IMR-90 (cell line): ENCODE results near the gene ADCY1. TPM values are rescaled to one million over a fixed set of nuclear protein-coding genes. Genes with fewer than 3 reads are reported as not detected.

Source experiments
- ATAC-seq: fragments of 200-7000 bp; cut with Tn5 transposase; 2 replicates; pipeline ENCODE4 v1.9.1; 2020; ENCODE audit warnings: low read depth, mild to moderate bottlenecking, moderate library complexity
- BruUV-seq: library from RNA; stranded (reverse); fragments of 400-500 nt; replicated peaks from 2 replicates; lab custom pipeline; 2021; lab: Mats Ljungman, UMichigan
- CTCF ChIA-PET: fragments of 300-600 bp; formaldehyde crosslinking; extraction: SDS; loops from one replicate; lab custom pipeline; 2021; ENCODE audit warnings: antibody characterized with exemption; lab: Yijun Ruan, JAX
- POLR2A ChIA-PET: fragments of 300-600 bp; sonication (Branson Sonifier 250); formaldehyde crosslinking; loops from one replicate; lab custom pipeline; 2022; ENCODE audit warnings: antibody characterized with exemption; ENCODE audit not compliant: unreplicated experiment; lab: Charles Lee
- DNase-seq: peaks from one replicate; pipeline ENCODE4 v3.0.0; 2013
- H2AFZ ChIP-seq: replicated peaks from 2 replicates; pipeline ENCODE3; 2013; ENCODE audit warnings: low read length, mild to moderate bottlenecking; ENCODE audit not compliant: poor library complexity
- H2AK5ac ChIP-seq: 2 replicates; pipeline ENCODE4 v1.6.1; 2013; ENCODE audit warnings: low read depth, low read length, inconsistent platforms
- H2AK9ac ChIP-seq: replicated peaks from 2 replicates; pipeline ENCODE3; 2013; ENCODE audit warnings: mild to moderate bottlenecking, low read depth, low read length, moderate library complexity; ENCODE audit not compliant: poor library complexity
- H2BK120ac ChIP-seq: 2 replicates; pipeline ENCODE4 v1.6.1; 2013; ENCODE audit warnings: low read depth, low read length, inconsistent platforms
- H2BK15ac ChIP-seq: 3 replicates; pipeline ENCODE4 v1.6.1; 2013; ENCODE audit warnings: low read depth, low read length, inconsistent platforms
- H2BK20ac ChIP-seq: 2 replicates; pipeline ENCODE4 v1.6.1; 2013; ENCODE audit warnings: low read depth, mild to moderate bottlenecking, inconsistent platforms, low read length, moderate library complexity
- H2BK5ac ChIP-seq: 2 replicates; pipeline ENCODE4 v1.6.1; 2013; ENCODE audit warnings: mild to moderate bottlenecking, low read depth, low read length, inconsistent platforms; ENCODE audit not compliant: poor library complexity, severe bottlenecking
- H3K14ac ChIP-seq: replicated peaks from 2 replicates; pipeline ENCODE4 v1.6.1; 2013; ENCODE audit warnings: low read depth, low read length, inconsistent platforms
- H3K18ac ChIP-seq: 2 replicates; pipeline ENCODE4 v1.6.1; 2013; ENCODE audit warnings: low read depth, low read length, control low read depth
- H3K23ac ChIP-seq: 2 replicates; pipeline ENCODE4 v1.6.1; 2013; ENCODE audit warnings: low read depth, low read length, inconsistent platforms
- H3K27ac ChIP-seq: 2 replicates; pipeline ENCODE4 v1.5.1; 2013; ENCODE audit warnings: mild to moderate bottlenecking, control low read depth, low read length; ENCODE audit not compliant: insufficient read depth
- H3K27me3 ChIP-seq: 2 replicates; pipeline ENCODE4 v1.6.1; 2013; ENCODE audit warnings: low read length; ENCODE audit not compliant: control insufficient read depth, insufficient read depth
- H3K36me3 ChIP-seq: 2 replicates; pipeline ENCODE4 v1.6.1; 2013; ENCODE audit warnings: low read length, mixed read lengths; ENCODE audit not compliant: control insufficient read depth, insufficient read depth
- H3K4ac ChIP-seq: 2 replicates; pipeline ENCODE4 v1.6.1; 2013; ENCODE audit warnings: low read depth, low read length, inconsistent platforms
- H3K4me1 ChIP-seq: 2 replicates; pipeline ENCODE4 v1.6.1; 2013; ENCODE audit warnings: low read length, mixed read lengths; ENCODE audit not compliant: control insufficient read depth, insufficient read depth
- H3K4me2 ChIP-seq: 2 replicates; pipeline ENCODE4 v1.6.1; 2013; ENCODE audit warnings: low read depth, mild to moderate bottlenecking, control low read depth, low read length, moderate library complexity
- H3K4me3 ChIP-seq: 2 replicates; pipeline ENCODE4 v1.5.1; 2013; ENCODE audit warnings: low read depth, mild to moderate bottlenecking, control low read depth, low read length, moderate library complexity; ENCODE audit not compliant: insufficient read depth
- H3K56ac ChIP-seq: 2 replicates; pipeline ENCODE4 v1.6.1; 2013; ENCODE audit warnings: low read length, inconsistent platforms; ENCODE audit not compliant: insufficient read depth; ENCODE audit errors: extremely low read depth
- H3K79me1 ChIP-seq, 2 experiments: 2 replicates each; pipeline ENCODE4 v1.6.1; 2013; ENCODE audit warnings: low read length in 2 of 2, inconsistent platforms in 1 of 2, low read depth in 1 of 2
- H3K9ac ChIP-seq: 2 replicates; pipeline ENCODE4 v1.6.1; 2013; ENCODE audit warnings: low read depth, low read length, control low read depth
- H3K9me1 ChIP-seq: 2 replicates; pipeline ENCODE4 v1.6.1; 2013; ENCODE audit warnings: low read length, inconsistent platforms; ENCODE audit not compliant: insufficient read depth
- H3K9me3 ChIP-seq: 2 replicates; pipeline ENCODE4 v1.6.1; 2013; ENCODE audit warnings: low read length; ENCODE audit not compliant: control insufficient read depth, insufficient read depth
- H4K20me1 ChIP-seq: 2 replicates; pipeline ENCODE4 v1.6.1; 2013; ENCODE audit warnings: low read length, inconsistent platforms; ENCODE audit not compliant: insufficient read depth
- H4K5ac ChIP-seq: 2 replicates; pipeline ENCODE4 v1.6.1; 2013; ENCODE audit warnings: mild to moderate bottlenecking, low read depth, low read length, control low read depth
- H4K8ac ChIP-seq, 2 experiments: 2 replicates each; pipeline ENCODE4 v1.6.1; 2013; ENCODE audit warnings: low read depth in 2 of 2, low read length in 2 of 2, control low read depth in 1 of 2, inconsistent platforms in 1 of 2
- H4K91ac ChIP-seq: 2 replicates; pipeline ENCODE4 v1.6.1; 2013; ENCODE audit warnings: low read depth, low read length, inconsistent platforms; ENCODE audit not compliant: insufficient read depth
- BHLHE40 ChIP-seq: fragments of 150-350 bp; IDR thresholded peaks from 2 replicates; pipeline ENCODE4 v1.6.1; 2016; ENCODE audit warnings: mild to moderate bottlenecking, low read depth, low read length
- CEBPB ChIP-seq: IDR thresholded peaks from 2 replicates; pipeline ENCODE4 v1.6.1; 2012; ENCODE audit warnings: low read depth, low read length, improper control_type of control experiment
- CHD1 ChIP-seq: IDR thresholded peaks from 2 replicates; pipeline ENCODE4 v1.6.1; 2012; ENCODE audit warnings: low read depth, low read length, improper control_type of control experiment
- FOS ChIP-seq: fragments of 150-350 bp; IDR thresholded peaks from 2 replicates; pipeline ENCODE4 v1.6.1; 2016; ENCODE audit warnings: low read depth, low read length
- MAFK ChIP-seq: IDR thresholded peaks from 2 replicates; pipeline ENCODE4 v1.6.1; 2012; ENCODE audit warnings: low read depth, low read length, improper control_type of control experiment
- MAZ ChIP-seq: IDR thresholded peaks from 2 replicates; pipeline ENCODE4 v1.6.1; 2012; ENCODE audit warnings: low read depth, mild to moderate bottlenecking, low read length, improper control_type of control experiment, moderate library complexity, borderline replicate concordance
- MXI1 ChIP-seq: IDR thresholded peaks from 2 replicates; pipeline ENCODE4 v1.6.1; 2012; ENCODE audit warnings: low read depth, mild to moderate bottlenecking, low read length, moderate library complexity, borderline replicate concordance
- NFE2L2 ChIP-seq: fragments of 150-350 bp; IDR thresholded peaks from 2 replicates; pipeline ENCODE4 v1.6.1; 2016; ENCODE audit warnings: low read depth, mild to moderate bottlenecking, low read length
- POLR2A ChIP-seq: IDR thresholded peaks from 2 replicates; pipeline ENCODE4 v1.6.1; 2012; ENCODE audit warnings: mild to moderate bottlenecking, low read depth, low read length
- RAD21 ChIP-seq: IDR thresholded peaks from 2 replicates; pipeline ENCODE4 v1.6.1; 2012; ENCODE audit warnings: low read length, improper control_type of control experiment
- RCOR1 ChIP-seq: IDR thresholded peaks from 2 replicates; pipeline ENCODE4 v1.6.1; 2012; ENCODE audit warnings: mild to moderate bottlenecking, low read length, improper control_type of control experiment; ENCODE audit not compliant: insufficient replicate concordance
- RFX5 ChIP-seq: IDR thresholded peaks from 2 replicates; pipeline ENCODE4 v1.8.0; 2012; ENCODE audit warnings: low read depth, mild to moderate bottlenecking, low read length, moderate library complexity
- SMC3 ChIP-seq: fragments of 150-350 bp; IDR thresholded peaks from 2 replicates; pipeline ENCODE4 v1.6.1; 2016; ENCODE audit warnings: low read depth, mild to moderate bottlenecking, antibody characterized with exemption, low read length, moderate library complexity
- WGBS, 2 experiments: methylation state at CpG; one replicate each; pipeline versions ENCODE4 v1.1.5 to v1.1.7; 2013; ENCODE audit warnings: missing lambda C conversion rate in 2 of 2; ENCODE audit not compliant: insufficient read length in 1 of 2; ENCODE audit errors: extremely low coverage in 2 of 2; 5-methylcytosine and 5-hydroxymethylcytosine counted together
- dilution Hi-C: fragments of 300-500 bp; cut with HindIII; formaldehyde crosslinking; loops from one replicate; pipeline ENCODE4 v1.14.3; 2018; ENCODE audit warnings: low sequenced_read_pairs; ENCODE audit not compliant: unreplicated experiment
- in situ Hi-C: fragments of 300-500 bp; cut with MboI; formaldehyde crosslinking; loops from 3 replicates; pipeline ENCODE4 v1.14.3; 2019; ENCODE audit warnings: low sequenced_read_pairs, inconsistent platforms, mixed read lengths
- intact Hi-C: fragments of 100-400 bp; cut with micrococcal nuclease; formaldehyde crosslinking; loops from 2 replicates; pipeline ENCODE4 v1.10.0; 2022
- polyA plus RNA-seq, 3 experiments: library from polyadenylated mRNA; depleted of rRNA; stranded (reverse); fragments of >200 nt; gene quantifications; 2 replicates each; pipeline ENCODE4 v1.2.3, GENCODE V29; 2012; ENCODE audit warnings: low replicate concordance in 1 of 3
- total RNA-seq: library from RNA; depleted of rRNA; stranded (reverse); fragments of >200 nt; gene quantifications from 2 replicates; pipeline ENCODE4 v1.2.3, GENCODE V29; 2012
- TF ChIP-seq, protein P1 (sequence below): conservative IDR thresholded peaks from 2 replicates; pipeline ENCODE4 v1.5.1; 2012; ENCODE audit warnings: mild to moderate bottlenecking, low read depth, low read length, improper control_type of control experiment
- TF ChIP-seq, protein P2 (sequence below): fragments of 150-350 bp; IDR thresholded peaks from 2 replicates; pipeline ENCODE4 v1.6.1; 2017; ENCODE audit warnings: mild to moderate bottlenecking, antibody characterized with exemption, low read length, low read depth
- TF ChIP-seq, protein P3 (sequence below): fragments of 150-350 bp; IDR thresholded peaks from 2 replicates; pipeline ENCODE4 v1.6.1; 2016; ENCODE audit warnings: low read depth, mild to moderate bottlenecking, low read length, moderate library complexity, borderline replicate concordance

The ADCY1 gene
- total and polyA plus RNA-seq, 2 of the 4 experiments (the other 2 are of a cell fraction), result 0.18 to 0.24 TPM

DNA sequence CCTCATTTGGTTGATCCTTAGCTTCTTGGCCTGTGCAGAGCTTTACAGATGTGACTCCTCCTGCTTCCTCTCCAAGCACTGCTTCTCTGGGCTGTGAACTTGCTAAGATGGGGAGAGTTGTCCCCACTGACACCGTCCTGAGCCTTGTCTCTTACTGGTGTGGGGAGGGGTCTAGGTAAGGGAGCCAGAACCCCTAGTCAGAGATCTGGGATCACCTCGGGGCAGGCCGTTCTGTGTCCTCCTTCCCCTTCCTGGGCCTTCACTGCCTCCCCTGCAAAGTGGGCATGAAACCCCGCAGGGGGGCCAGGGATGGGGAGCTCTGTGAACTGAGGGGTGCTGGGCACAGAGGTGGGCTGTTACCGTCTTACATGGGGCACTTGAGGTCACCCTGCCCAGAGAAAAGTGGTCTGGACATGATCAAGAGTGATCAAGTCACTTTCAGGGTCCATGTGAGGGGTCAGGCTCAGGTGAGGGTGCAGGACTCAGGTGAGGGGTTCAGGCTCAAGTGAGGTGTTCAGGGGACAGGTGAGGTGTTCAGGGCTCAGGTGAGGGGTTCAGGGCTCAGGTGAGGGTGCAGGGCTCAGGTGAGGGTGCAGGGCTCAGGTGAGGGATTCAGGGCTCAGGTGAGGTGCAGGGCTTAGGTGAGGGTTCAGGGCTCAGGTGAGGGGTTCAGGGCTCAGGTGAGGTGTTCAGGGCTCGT, 86.2 kb downstream of the ADCY1 start:
- H2AK9ac ChIP-seq, result no peak overlapping the region
- no peaks in the 10 kb centered on the region for H3K4me1 ChIP-seq
- BruUV-seq, result no TSS peak
- no peak overlapping the region for H3K23ac ChIP-seq
- no peaks in the 10 kb centered on the region for H3K79me1 ChIP-seq
- H4K20me1 ChIP-seq, result no peaks in the 10 kb centered on the region
- dilution Hi-C loops, result no loop called here
- no peak overlapping the region for H2BK15ac ChIP-seq
- no peak overlapping the region for H3K9ac ChIP-seq
- peaks cover 12% of the 10 kb centered on the region for H3K27me3 ChIP-seq
- H3K56ac ChIP-seq, result no peak overlapping the region
- H2BK120ac ChIP-seq, result no peak overlapping the region
- no peak overlapping the region for H2BK5ac ChIP-seq
- H3K4me3 ChIP-seq, result no peak overlapping the region
- 37% methylated on average over 2 of the region's 6 CpGs; no CpG with 5 or more reads in 1 of the 2 experiments for WGBS, 2 experiments
- no peak overlapping the region for H3K4ac ChIP-seq
- TF ChIP-seq MAFK (no peak), RFX5 (no peak), BHLHE40 (no peak), NFE2L2 (no peak), FOS (no peak), SMC3 (no peak), POLR2A (no peak), CHD1 (no peak), MXI1 (no peak), CEBPB (no peak), RCOR1 (no peak), RAD21 (no peak), MAZ (no peak)
- TF ChIP-seq, protein P1, sequence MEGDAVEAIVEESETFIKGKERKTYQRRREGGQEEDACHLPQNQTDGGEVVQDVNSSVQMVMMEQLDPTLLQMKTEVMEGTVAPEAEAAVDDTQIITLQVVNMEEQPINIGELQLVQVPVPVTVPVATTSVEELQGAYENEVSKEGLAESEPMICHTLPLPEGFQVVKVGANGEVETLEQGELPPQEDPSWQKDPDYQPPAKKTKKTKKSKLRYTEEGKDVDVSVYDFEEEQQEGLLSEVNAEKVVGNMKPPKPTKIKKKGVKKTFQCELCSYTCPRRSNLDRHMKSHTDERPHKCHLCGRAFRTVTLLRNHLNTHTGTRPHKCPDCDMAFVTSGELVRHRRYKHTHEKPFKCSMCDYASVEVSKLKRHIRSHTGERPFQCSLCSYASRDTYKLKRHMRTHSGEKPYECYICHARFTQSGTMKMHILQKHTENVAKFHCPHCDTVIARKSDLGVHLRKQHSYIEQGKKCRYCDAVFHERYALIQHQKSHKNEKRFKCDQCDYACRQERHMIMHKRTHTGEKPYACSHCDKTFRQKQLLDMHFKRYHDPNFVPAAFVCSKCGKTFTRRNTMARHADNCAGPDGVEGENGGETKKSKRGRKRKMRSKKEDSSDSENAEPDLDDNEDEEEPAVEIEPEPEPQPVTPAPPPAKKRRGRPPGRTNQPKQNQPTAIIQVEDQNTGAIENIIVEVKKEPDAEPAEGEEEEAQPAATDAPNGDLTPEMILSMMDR, result no peak
- TF ChIP-seq, protein P2, sequence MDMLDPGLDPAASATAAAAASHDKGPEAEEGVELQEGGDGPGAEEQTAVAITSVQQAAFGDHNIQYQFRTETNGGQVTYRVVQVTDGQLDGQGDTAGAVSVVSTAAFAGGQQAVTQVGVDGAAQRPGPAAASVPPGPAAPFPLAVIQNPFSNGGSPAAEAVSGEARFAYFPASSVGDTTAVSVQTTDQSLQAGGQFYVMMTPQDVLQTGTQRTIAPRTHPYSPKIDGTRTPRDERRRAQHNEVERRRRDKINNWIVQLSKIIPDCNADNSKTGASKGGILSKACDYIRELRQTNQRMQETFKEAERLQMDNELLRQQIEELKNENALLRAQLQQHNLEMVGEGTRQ, result no peak
- TF ChIP-seq, protein P3, sequence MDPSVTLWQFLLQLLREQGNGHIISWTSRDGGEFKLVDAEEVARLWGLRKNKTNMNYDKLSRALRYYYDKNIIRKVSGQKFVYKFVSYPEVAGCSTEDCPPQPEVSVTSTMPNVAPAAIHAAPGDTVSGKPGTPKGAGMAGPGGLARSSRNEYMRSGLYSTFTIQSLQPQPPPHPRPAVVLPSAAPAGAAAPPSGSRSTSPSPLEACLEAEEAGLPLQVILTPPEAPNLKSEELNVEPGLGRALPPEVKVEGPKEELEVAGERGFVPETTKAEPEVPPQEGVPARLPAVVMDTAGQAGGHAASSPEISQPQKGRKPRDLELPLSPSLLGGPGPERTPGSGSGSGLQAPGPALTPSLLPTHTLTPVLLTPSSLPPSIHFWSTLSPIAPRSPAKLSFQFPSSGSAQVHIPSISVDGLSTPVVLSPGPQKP, result no peak
- H4K5ac ChIP-seq, result no peak overlapping the region
- ATAC-seq (no peak), DNase-seq (no peak)
- POLR2A ChIA-PET, result no interaction called here
- no peaks in the 10 kb centered on the region for H3K9me1 ChIP-seq
- intact Hi-C loops, result loop anchor here (2.0 kb wide), 1 partner anchor 1520 kb away; no protein-coding TSS in a partner anchor
- H4K91ac ChIP-seq, result no peak overlapping the region
- no peaks in the 10 kb centered on the region for H3K9me3 ChIP-seq
- H4K8ac ChIP-seq, result no peak overlapping the region
- no peak overlapping the region for H2AFZ ChIP-seq
- no peaks in the 10 kb centered on the region for H3K36me3 ChIP-seq
- no peak overlapping the region for H3K27ac ChIP-seq
- in situ Hi-C loops, result loop anchor here (25.0 kb wide), 1 partner anchor 202 kb away; the partner anchor contains the start of gene CCDC201
- no peak overlapping the region for H2AK5ac ChIP-seq
- no peak overlapping the region for H3K4me2 ChIP-seq
- no peak overlapping the region for H3K18ac ChIP-seq
- H3K14ac ChIP-seq, result no peak overlapping the region
- CTCF ChIA-PET, result no interaction called here
- no peak overlapping the region for H2BK20ac ChIP-seq
